SK-N-SH (cell line): ENCODE results near the gene AFAP1. TPM values are rescaled to one million over a fixed set of nuclear protein-coding genes. Genes with fewer than 3 reads are reported as not detected.

Experiments used
- CTCF ChIA-PET: fragments of 300-600, 350-600 bp; formaldehyde crosslinking; extraction: SDS; loops from one replicate; lab custom pipeline; 2021; lab: Yijun Ruan, JAX
- POLR2A ChIA-PET: fragments of 350-600 bp; sonication (Branson Sonifier 250); formaldehyde crosslinking; extraction: SDS; loops from one replicate; lab custom pipeline; 2020; ENCODE audit warnings: antibody characterized with exemption, inconsistent platforms; lab: Yijun Ruan, JAX
- DNase-seq: peaks from one replicate; pipeline ENCODE4 v3.0.0; 2012
- H2AFZ ChIP-seq: fragments of 200-600 bp; sonication (generic); 2 replicates; pipeline ENCODE4 v1.8.1; 2016; ENCODE audit warnings: antibody characterized with exemption, mild to moderate bottlenecking, low read depth
- H3F3A ChIP-seq: fragments of 200-600 bp; sonication (generic); replicated peaks from 2 replicates; pipeline ENCODE3; 2016; ENCODE audit warnings: antibody characterized with exemption, mild to moderate bottlenecking; ENCODE audit not compliant: insufficient read depth
- H3K27ac ChIP-seq, 2 experiments: fragments of 200-500 bp in 1 of 2; fragments of 200-600 bp in 1 of 2; sonication (Bioruptor generic) in 1 of 2; sonication (generic), shearing (Covaris generic) in 1 of 2; 2 replicates each; pipeline versions ENCODE4 v1.5.1 to v1.6.1; 2014 to 2016; ENCODE audit warnings: low read depth in 2 of 2, inconsistent platforms in 1 of 2, low read length in 1 of 2, mild to moderate bottlenecking in 1 of 2, mixed read lengths in 1 of 2
- H3K27me3 ChIP-seq: fragments of 200-600 bp; sonication (generic), shearing (Covaris generic); 2 replicates; pipeline ENCODE4 v1.6.1; 2016; ENCODE audit warnings: mixed run types; ENCODE audit not compliant: insufficient read depth
- H3K36me3 ChIP-seq, 2 experiments: fragments of 200-500 bp in 1 of 2; fragments of 200-600 bp in 1 of 2; sonication (Bioruptor generic) in 1 of 2; sonication (generic) in 1 of 2; replicated peaks in 1 of 2; 2 replicates each; pipeline versions ENCODE3 to v1.5.1; 2014 to 2016; ENCODE audit warnings: low read length in 1 of 2, mild to moderate bottlenecking in 1 of 2; ENCODE audit not compliant: insufficient read depth in 2 of 2, control insufficient read depth in 1 of 2
- H3K4me1 ChIP-seq, 2 experiments: fragments of 200-500 bp in 1 of 2; fragments of 200-600 bp in 1 of 2; sonication (Bioruptor generic) in 1 of 2; sonication (generic), shearing (Covaris generic) in 1 of 2; 2 replicates each; pipeline versions ENCODE4 v1.5.1 to v1.6.1; 2014 to 2016; ENCODE audit warnings: low read depth in 1 of 2, low read length in 1 of 2, mixed run types in 1 of 2; ENCODE audit not compliant: insufficient read depth in 2 of 2, control insufficient read depth in 1 of 2
- H3K4me2 ChIP-seq: fragments of 200-600 bp; sonication (generic), shearing (Covaris generic); 2 replicates; pipeline ENCODE4 v1.6.1; 2017; ENCODE audit warnings: mixed run types
- H3K4me3 ChIP-seq, 2 experiments: fragments of 200-500 bp in 1 of 2; fragments of 200-600 bp in 1 of 2; sonication (Bioruptor generic) in 1 of 2; sonication (generic), shearing (Covaris generic) in 1 of 2; 2 replicates each; pipeline versions ENCODE4 v1.5.1 to v1.8.1; 2014 to 2016; ENCODE audit warnings: low read depth in 2 of 2, inconsistent platforms in 1 of 2, low read length in 1 of 2, mild to moderate bottlenecking in 1 of 2, mixed read lengths in 1 of 2, moderate library complexity in 1 of 2
- H3K79me2 ChIP-seq: fragments of 200-600 bp; sonication (generic); 2 replicates; pipeline ENCODE4 v1.8.1; 2017; ENCODE audit warnings: mild to moderate bottlenecking; ENCODE audit not compliant: insufficient read depth
- H3K9ac ChIP-seq: fragments of 200-600 bp; sonication (generic); 2 replicates; pipeline ENCODE4 v1.6.1; 2017; ENCODE audit warnings: mixed run types
- H3K9me2 ChIP-seq: fragments of 200-600 bp; sonication (generic); 2 replicates; pipeline ENCODE4 v1.6.1; 2017; ENCODE audit warnings: mixed run types
- H3K9me3 ChIP-seq: fragments of 200-600 bp; sonication (generic); 2 replicates; pipeline ENCODE4 v1.6.1; 2017; ENCODE audit warnings: mixed run types, mild to moderate bottlenecking, moderate library complexity
- H4K20me1 ChIP-seq: fragments of 200-600 bp; sonication (generic); 2 replicates; pipeline ENCODE4 v1.6.1; 2017; ENCODE audit warnings: mild to moderate bottlenecking, mixed run types; ENCODE audit not compliant: insufficient read depth
- CHD2 ChIP-seq: fragments of 150-350 bp; IDR thresholded peaks from 2 replicates; pipeline ENCODE4 v1.6.1; 2018; ENCODE audit warnings: low read length; ENCODE audit not compliant: partially characterized antibody
- ELF1 ChIP-seq: IDR thresholded peaks from 2 replicates; pipeline ENCODE4 v1.4.0; 2012
- EP300 ChIP-seq, 2 experiments: IDR thresholded peaks; 2 replicates each; pipeline versions ENCODE4 v1.4.0 to v1.6.1; 2012; ENCODE audit warnings: borderline replicate concordance in 1 of 2, low read depth in 1 of 2, low read length in 1 of 2
- EZH2phosphoT487 ChIP-seq: fragments of 200-600 bp; sonication (generic); IDR thresholded peaks from 2 replicates; pipeline ENCODE4 v1.6.1; 2017; ENCODE audit warnings: low read depth, mixed run types, mild to moderate bottlenecking, antibody characterized with exemption, moderate library complexity, borderline replicate concordance
- FOSL2 ChIP-seq: IDR thresholded peaks from 2 replicates; pipeline ENCODE4 v1.4.0; 2012; ENCODE audit warnings: low read depth, mild to moderate bottlenecking, moderate library complexity, borderline replicate concordance
- FOXJ3 ChIP-seq: sonication (generic); formaldehyde crosslinking; IDR thresholded peaks from 2 replicates; pipeline ENCODE4 v1.5.1; 2020; ENCODE audit warnings: mild to moderate bottlenecking, missing genetic modification reagents
- FOXM1 ChIP-seq: IDR thresholded peaks from 2 replicates; pipeline ENCODE4 v1.4.0; 2012; ENCODE audit warnings: low read depth, mild to moderate bottlenecking
- GABPA ChIP-seq: IDR thresholded peaks from 2 replicates; pipeline ENCODE4 v1.4.0; 2012; ENCODE audit warnings: low read depth, mild to moderate bottlenecking
- MXI1 ChIP-seq: IDR thresholded peaks from 2 replicates; pipeline ENCODE4 v1.6.1; 2012; ENCODE audit warnings: mild to moderate bottlenecking, low read depth, low read length, improper control_type of control experiment
- NFIC ChIP-seq: IDR thresholded peaks from 2 replicates; pipeline ENCODE4 v1.4.0; 2012; ENCODE audit warnings: borderline replicate concordance
- NRF1 ChIP-seq: IDR thresholded peaks from 2 replicates; pipeline ENCODE4 v1.6.1; 2012; ENCODE audit warnings: low read depth, mild to moderate bottlenecking, low read length
- POLR2AphosphoS5 ChIP-seq: IDR thresholded peaks from 2 replicates; pipeline ENCODE4 v1.6.1; 2012; ENCODE audit warnings: low read depth, low read length
- RAD21 ChIP-seq: IDR thresholded peaks from 2 replicates; pipeline ENCODE4 v1.6.1; 2012; ENCODE audit warnings: mild to moderate bottlenecking, low read length
- RCOR1 ChIP-seq: fragments of 150-350 bp; IDR thresholded peaks from 2 replicates; pipeline ENCODE4 v1.6.1; 2017; ENCODE audit warnings: antibody characterized with exemption, low read length
- RFX5 ChIP-seq: IDR thresholded peaks from 2 replicates; pipeline ENCODE4 v1.6.1; 2012; ENCODE audit warnings: mild to moderate bottlenecking, improper control_type of control experiment, low read length
- RXRA ChIP-seq: IDR thresholded peaks from 2 replicates; pipeline ENCODE4 v1.4.0; 2012; ENCODE audit warnings: low read depth, mild to moderate bottlenecking, borderline replicate concordance
- SMC3 ChIP-seq: IDR thresholded peaks from 2 replicates; pipeline ENCODE4 v1.6.1; 2012; ENCODE audit warnings: low read depth, low read length, improper control_type of control experiment
- TCF12 ChIP-seq: IDR thresholded peaks from 2 replicates; pipeline ENCODE4 v1.4.0; 2012
- USF1 ChIP-seq: IDR thresholded peaks from 2 replicates; pipeline ENCODE4 v1.4.0; 2012; ENCODE audit warnings: low read depth, borderline replicate concordance
- USF2 ChIP-seq: fragments of 150-350 bp; IDR thresholded peaks from 2 replicates; pipeline ENCODE4 v1.6.1; 2017; ENCODE audit warnings: antibody characterized with exemption, low read length, low read depth, borderline replicate concordance
- YY1 ChIP-seq: IDR thresholded peaks from 2 replicates; pipeline ENCODE4 v1.4.0; 2012; ENCODE audit warnings: low read depth, mild to moderate bottlenecking
- WGBS: methylation state at CpG from one replicate; pipeline ENCODE4 v1.1.6; 2017; ENCODE audit warnings: low lambda C conversion rate; 5-methylcytosine and 5-hydroxymethylcytosine counted together
- polyA plus RNA-seq, 3 experiments: library from polyadenylated mRNA; depleted of rRNA; stranded (reverse); fragments of >200 nt; gene quantifications; 2 replicates each; pipeline ENCODE4 v1.2.3, GENCODE V29; 2012
- TF ChIP-seq, protein P1 (sequence below): IDR thresholded peaks from 2 replicates; pipeline ENCODE4; 2012
- TF ChIP-seq, protein P2 (sequence below): fragments of 150-350 bp; IDR thresholded peaks from 2 replicates; pipeline ENCODE4 v1.6.1; 2016; ENCODE audit warnings: mild to moderate bottlenecking, low read depth, low read length

The AFAP1 gene
- polyA plus RNA-seq, 1 of the 3 experiments (the other 2 are of a cell fraction) = 67.9 TPM

DNA sequence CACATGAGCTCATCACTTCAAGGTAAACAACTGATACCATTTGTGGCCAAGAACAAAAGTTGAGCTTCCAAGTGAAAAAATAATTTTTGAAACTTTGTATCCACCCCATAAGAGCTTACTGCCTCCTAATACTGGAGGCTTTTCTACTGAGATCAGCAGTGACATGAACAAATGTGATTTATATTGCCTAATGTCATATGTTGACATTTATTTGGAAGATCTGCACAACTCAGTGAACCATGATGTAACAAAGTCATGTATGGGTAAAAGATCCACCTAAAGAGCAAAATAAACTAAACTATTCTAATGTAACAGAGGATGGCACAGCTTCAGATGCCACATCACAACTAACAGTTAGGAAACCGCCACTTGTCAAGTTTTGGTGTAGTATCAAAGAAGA, 65.8 kb downstream of the AFAP1 start:
- H3K27me3 ChIP-seq = no peaks in the 10 kb centered on the region
- WGBS = 100% methylated on average over 1 of the region's 1 CpG
- ChIA-PET POLR2A (no interaction called here), CTCF (interaction anchor here (0.6 to 5.0 kb wide), 5 partner anchors 13 to 116 kb away, joined by 3 to 44 read pairs (median 4); no protein-coding TSS in a partner anchor)
- H3K9ac ChIP-seq = no peak overlapping the region
- H2AFZ ChIP-seq = no peak overlapping the region
- H3K9me2 ChIP-seq = no peaks in the 10 kb centered on the region
- H3K79me2 ChIP-seq = peaks cover 100% of the 10 kb centered on the region
- no peaks in the 10 kb centered on the region for H3K9me3 ChIP-seq
- no peak overlapping the region for H3K4me3 ChIP-seq
- peak overlapping the region in 1 of 2 experiments; percentile 86; a peak in 2 of 4 replicates for H3K27ac ChIP-seq
- no peak for TF ChIP-seq RCOR1
- TF ChIP-seq RXRA = no peak
- TF ChIP-seq MXI1 = no peak
- TF ChIP-seq, protein P1, sequence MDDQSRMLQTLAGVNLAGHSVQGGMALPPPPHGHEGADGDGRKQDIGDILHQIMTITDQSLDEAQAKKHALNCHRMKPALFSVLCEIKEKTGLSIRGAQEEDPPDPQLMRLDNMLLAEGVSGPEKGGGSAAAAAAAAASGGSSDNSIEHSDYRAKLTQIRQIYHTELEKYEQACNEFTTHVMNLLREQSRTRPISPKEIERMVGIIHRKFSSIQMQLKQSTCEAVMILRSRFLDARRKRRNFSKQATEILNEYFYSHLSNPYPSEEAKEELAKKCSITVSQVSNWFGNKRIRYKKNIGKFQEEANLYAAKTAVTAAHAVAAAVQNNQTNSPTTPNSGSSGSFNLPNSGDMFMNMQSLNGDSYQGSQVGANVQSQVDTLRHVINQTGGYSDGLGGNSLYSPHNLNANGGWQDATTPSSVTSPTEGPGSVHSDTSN = 0 out of 2 replicates have a peak, but pooled peaks have one; percentile 13
- no peak for TF ChIP-seq USF2
- DNase-seq = no peak
- H3K4me2 ChIP-seq = no peak overlapping the region
- peaks cover 64% of the 10 kb centered on the region for H3F3A ChIP-seq
- H3K36me3 ChIP-seq = peaks cover 12 to 34% of the 10 kb centered on the region in 2 experiments
- H3K4me1 ChIP-seq = peaks cover 40 to 50% of the 10 kb centered on the region in 2 experiments
- peaks cover 48% of the 10 kb centered on the region for H4K20me1 ChIP-seq

- POLR2A ChIA-PET = no interaction called here
- Histone ChIP-seq H3K9ac (peak overlapping the region; percentile 41; the same call in 1 of the 2 replicates), H3K4me1 (peaks cover 26 to 51% of the 10 kb centered on the region in 2 experiments), H3K9me3 (no peaks in the 10 kb centered on the region), H3K9me2 (no peaks in the 10 kb centered on the region), H3K36me3 (peaks cover 24 to 50% of the 10 kb centered on the region in 2 experiments), H3F3A (peaks cover 65% of the 10 kb centered on the region), H3K4me2 (peak overlapping the region; percentile 61), H3K4me3 (peak overlapping the region in 1 of 2 experiments; percentile 29; a peak in 1 of 4 replicates), H3K27me3 (no peaks in the 10 kb centered on the region), H3K79me2 (peaks cover 100% of the 10 kb centered on the region), H3K27ac (peak overlapping the region; percentile 82 to 86), H2AFZ (no peak overlapping the region), H4K20me1 (peaks cover 33% of the 10 kb centered on the region)
- DNase-seq = no peak
- 20% methylated on average over 4 of the region's 4 CpGs for WGBS
- CTCF ChIA-PET = interaction anchor here (0.7 to 1.1 kb wide), 4 partner anchors 13 to 115 kb away, joined by 3 to 4 read pairs (median 4); no protein-coding TSS in a partner anchor
- peak; percentile 51; the same call in 1 of the 2 replicates for TF ChIP-seq FOXM1
- TF ChIP-seq POLR2AphosphoS5 = peak; percentile 26; the same call in 1 of the 2 replicates
- no peak for TF ChIP-seq FOXJ3 (CRISPR knock-in tag)
- TF ChIP-seq RAD21 = no peak
- TF ChIP-seq CHD2 = no peak
- 0 out of 2 replicates have a peak, but pooled peaks have one; percentile 26 for TF ChIP-seq RXRA
- TF ChIP-seq, protein P2, sequence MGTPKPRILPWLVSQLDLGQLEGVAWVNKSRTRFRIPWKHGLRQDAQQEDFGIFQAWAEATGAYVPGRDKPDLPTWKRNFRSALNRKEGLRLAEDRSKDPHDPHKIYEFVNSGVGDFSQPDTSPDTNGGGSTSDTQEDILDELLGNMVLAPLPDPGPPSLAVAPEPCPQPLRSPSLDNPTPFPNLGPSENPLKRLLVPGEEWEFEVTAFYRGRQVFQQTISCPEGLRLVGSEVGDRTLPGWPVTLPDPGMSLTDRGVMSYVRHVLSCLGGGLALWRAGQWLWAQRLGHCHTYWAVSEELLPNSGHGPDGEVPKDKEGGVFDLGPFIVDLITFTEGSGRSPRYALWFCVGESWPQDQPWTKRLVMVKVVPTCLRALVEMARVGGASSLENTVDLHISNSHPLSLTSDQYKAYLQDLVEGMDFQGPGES = no peak
- no peak for TF ChIP-seq EZH2phosphoT487
- TF ChIP-seq NFIC = peak; percentile 67
- TF ChIP-seq TCF12 = peak; percentile 89
- TF ChIP-seq FOSL2 = peak; percentile 28; the same call in 1 of the 2 replicates
- no peak for TF ChIP-seq RCOR1
- no peak for TF ChIP-seq RFX5
- TF ChIP-seq GABPA = no peak
- no peak for TF ChIP-seq NRF1
- TF ChIP-seq EP300 (IDR thresholded peaks at IDR 0.05; ENCODE audit: borderline replicate concordance in 1 of 2, low read depth in 1 of 2, low read length in 1 of 2) = peak in 1 of 2 experiments; percentile 76; a peak in 2 of 4 replicates
- TF ChIP-seq SMC3 = no peak; the same call in 1 of the 2 replicates
- TF ChIP-seq ELF1 = no peak
- TF ChIP-seq, protein P1 = peak; percentile 85
- TF ChIP-seq USF1 = no peak
- no peak for TF ChIP-seq YY1
Observed at GRCh38 chr4:7872264-7872771, 67.3 kb downstream of the AFAP1 start.
